K562 (cell line): ENCODE results near the gene EIF4EBP2. TPM values are rescaled to one million over a fixed set of nuclear protein-coding genes. Genes with fewer than 3 reads are reported as not detected.

Source experiments
- ATAC-seq: fragments of 200-7000 bp; cut with Tn5 transposase; 3 replicates; pipeline ENCODE4 v1.9.1; 2020; ENCODE audit warnings: moderate library complexity
- BruUV-seq: library from RNA; stranded (reverse); fragments of 400-500 nt; replicated peaks from 2 replicates; lab custom pipeline; 2021; lab: Mats Ljungman, UMichigan
- CTCF ChIA-PET: fragments of 300-600 bp; formaldehyde crosslinking; extraction: SDS; loops from one replicate; lab custom pipeline; 2021; ENCODE audit warnings: low intra/inter-chr PET ratio; lab: Yijun Ruan, JAX
- POLR2A ChIA-PET: fragments of 300-600, 350-650 bp; sonication (Branson Sonifier 250); formaldehyde crosslinking; extraction: SDS; loops from one replicate; lab custom pipeline; 2021; ENCODE audit warnings: antibody characterized with exemption, inconsistent platforms; lab: Yijun Ruan, JAX
- DNase-seq, 4 experiments: peaks; one replicate each; pipeline versions ENCODE4 v3.0.0 to v3.0.0-alpha.2; 2011 to 2018; ENCODE audit warnings: low spot score in 3 of 4, mixed read lengths in 3 of 4; ENCODE audit errors: extremely low read depth in 1 of 4
- FAIRE-seq: peaks from 2 replicates; lab custom pipeline; 2011; peaks lifted over from hg19 to GRCh38; lab: Jason Lieb, UNC
- H2AFZ ChIP-seq: 2 replicates; pipeline ENCODE4 v1.6.0; 2011; ENCODE audit warnings: low read depth, low read length, control low read depth, inconsistent platforms
- H3K27ac ChIP-seq: fragments of 200-600 bp; 3 replicates; pipeline ENCODE4 v1.8.0; 2011; ENCODE audit warnings: low read depth, mild to moderate bottlenecking, control low read depth, inconsistent platforms, low read length, moderate library complexity, mixed read lengths; ENCODE audit errors: extremely low read depth
- H3K27me3 ChIP-seq, 2 experiments: fragments of 300-600 bp in 1 of 2; 2 replicates in 1 of 2; 3 replicates in 1 of 2; pipeline versions ENCODE4 v1.6.0 to v1.8.0; 2011; ENCODE audit warnings: inconsistent platforms in 2 of 2, low read length in 2 of 2, mild to moderate bottlenecking in 1 of 2, mixed read lengths in 1 of 2, moderate library complexity in 1 of 2; ENCODE audit not compliant: control insufficient read depth in 2 of 2, insufficient read depth in 2 of 2
- H3K36me3 ChIP-seq: fragments of 300-600 bp; 3 replicates; pipeline ENCODE4 v1.8.0; 2011; ENCODE audit warnings: mild to moderate bottlenecking, low read length, inconsistent platforms; ENCODE audit not compliant: control insufficient read depth, insufficient read depth
- H3K4me1 ChIP-seq, 2 experiments: fragments of 200-600 bp in 1 of 2; replicated peaks in 1 of 2; 2 replicates in 1 of 2; 3 replicates in 1 of 2; pipeline versions ENCODE4 v1.5.1 to v1.8.0; 2011; ENCODE audit warnings: inconsistent platforms in 2 of 2, low read length in 2 of 2, mild to moderate bottlenecking in 1 of 2, mixed read lengths in 1 of 2, moderate library complexity in 1 of 2; ENCODE audit not compliant: control insufficient read depth in 2 of 2, insufficient read depth in 2 of 2
- H3K4me2 ChIP-seq: 2 replicates; pipeline ENCODE4 v1.6.1; 2011; ENCODE audit warnings: low read length, control low read depth, inconsistent platforms, mixed read lengths; ENCODE audit not compliant: insufficient read depth
- H3K4me3 ChIP-seq: fragments of 200-600 bp; sonication (generic), shearing (Covaris generic); 2 replicates; pipeline ENCODE4 v1.5.1; 2016; ENCODE audit warnings: control low read depth, inconsistent platforms
- H3K79me2 ChIP-seq: fragments of 200-600 bp; 3 replicates; pipeline ENCODE4 v1.8.0; 2011; ENCODE audit warnings: low read length, inconsistent platforms; ENCODE audit not compliant: control insufficient read depth, insufficient read depth
- H3K9ac ChIP-seq, 2 experiments: 2 replicates each; pipeline versions ENCODE4 v1.6.0 to v1.6.1; 2011; ENCODE audit warnings: low read depth in 2 of 2, low read length in 2 of 2, control low read depth in 1 of 2, inconsistent platforms in 1 of 2, mild to moderate bottlenecking in 1 of 2, mixed read lengths in 1 of 2; ENCODE audit not compliant: insufficient read depth in 1 of 2
- H3K9me1 ChIP-seq: one replicate; pipeline ENCODE4 v1.6.0; 2011; ENCODE audit warnings: inconsistent platforms, mild to moderate bottlenecking, low read length, moderate library complexity; ENCODE audit not compliant: control insufficient read depth, insufficient read depth
- H3K9me3 ChIP-seq: replicated peaks from 2 replicates; pipeline ENCODE4 v1.5.1; 2011; ENCODE audit warnings: low read depth, low read length, inconsistent platforms; ENCODE audit not compliant: control insufficient read depth, insufficient read depth
- H4K20me1 ChIP-seq: replicated peaks from 2 replicates; pipeline ENCODE4 v1.6.1; 2011; ENCODE audit warnings: low read length, inconsistent platforms, mixed read lengths; ENCODE audit not compliant: control insufficient read depth, insufficient read depth
- CAMTA2 ChIP-seq: fragments of 250-450 bp; sonication (Bioruptor Pico); conservative IDR thresholded peaks from 2 replicates; pipeline ENCODE4 v1.5.1; 2022
- CBX2 ChIP-seq: fragments of 200-600 bp; sonication (generic); IDR thresholded peaks from one replicate; pipeline ENCODE4 v1.6.1; 2012; ENCODE audit warnings: mild to moderate bottlenecking, low read length, inconsistent platforms; ENCODE audit not compliant: insufficient read depth, poor library complexity, severe bottlenecking
- CREBBP ChIP-seq: IDR thresholded peaks from one replicate; pipeline ENCODE4 v1.6.1; 2012; ENCODE audit warnings: low read depth, mild to moderate bottlenecking, control low read depth, inconsistent platforms, low read length
- ETS2 ChIP-seq: IDR thresholded peaks from 2 replicates; pipeline ENCODE4 v1.6.1; 2016; ENCODE audit warnings: borderline replicate concordance, missing genetic modification characterization, mild to moderate bottlenecking, moderate library complexity, missing compliant biosample characterization; ENCODE audit not compliant: poor library complexity, severe bottlenecking
- GABPB2 ChIP-seq: fragments of 250-450 bp; sonication (Bioruptor Pico); conservative IDR thresholded peaks from 2 replicates; pipeline ENCODE4 v1.5.1; 2021; ENCODE audit warnings: mild to moderate bottlenecking
- HNRNPUL1 ChIP-seq: fragments of 200-400 bp; formaldehyde crosslinking; IDR thresholded peaks from 2 replicates; pipeline ENCODE4 v1.6.1; 2017; ENCODE audit warnings: low read length
- KDM1A ChIP-seq, 2 experiments: fragments of 450-650 bp; IDR thresholded peaks; 2 replicates each; pipeline ENCODE4 v1.6.1; 2016; ENCODE audit warnings: mild to moderate bottlenecking in 2 of 2
- NFE2 ChIP-seq: IDR thresholded peaks from 2 replicates; pipeline ENCODE4 v1.6.1; 2014; ENCODE audit warnings: antibody characterized with exemption, low read depth
- PCBP2 ChIP-seq: fragments of 200-400 bp; formaldehyde crosslinking; IDR thresholded peaks from 2 replicates; pipeline ENCODE4 v1.6.1; 2018; ENCODE audit warnings: low read length, low read depth, mild to moderate bottlenecking, moderate library complexity; ENCODE audit not compliant: poor library complexity, severe bottlenecking
- PRMT5 ChIP-seq: sonication (generic); formaldehyde crosslinking; IDR thresholded peaks from 2 replicates; pipeline ENCODE4 v1.5.0; 2020; ENCODE audit warnings: missing genetic modification reagents
- RAD21 ChIP-seq, 2 experiments: fragments of 250-450 bp in 1 of 2; fragments of 450-650 bp in 1 of 2; sonication (Bioruptor Pico) in 1 of 2; formaldehyde crosslinking in 1 of 2; IDR thresholded peaks in 1 of 2; conservative IDR thresholded peaks in 1 of 2; 2 replicates each; pipeline versions ENCODE4 v1.4.0 to v1.8.0; 2020 to 2022; ENCODE audit warnings: mild to moderate bottlenecking in 2 of 2, moderate library complexity in 1 of 2
- TAF1 ChIP-seq: IDR thresholded peaks from 2 replicates; pipeline ENCODE4 v1.6.1; 2011; ENCODE audit warnings: mild to moderate bottlenecking, low read length, moderate library complexity; ENCODE audit not compliant: insufficient read depth, control insufficient read depth, severe bottlenecking; ENCODE audit errors: extremely low read depth
- WGBS: fragments of 100-300 bp; shearing (Covaris generic); methylation state at CpG from one replicate; pipeline ENCODE4 v1.1.6; 2016; ENCODE audit warnings: low coverage, mixed read lengths; ENCODE audit not compliant: insufficient coverage; ENCODE audit errors: missing lambda C conversion rate; 5-methylcytosine and 5-hydroxymethylcytosine counted together
- in situ Hi-C: fragments of 300-500 bp; cut with MboI; formaldehyde crosslinking; loops from 4 replicates; pipeline ENCODE4 v1.15.0; 2018; ENCODE audit warnings: inconsistent platforms, mixed read lengths
- intact Hi-C: fragments of 100-400 bp; cut with micrococcal nuclease; formaldehyde crosslinking; loops from 2 replicates; pipeline ENCODE4 v1.14.2; 2022
- polyA plus RNA-seq, 8 experiments: library from polyadenylated mRNA; depleted of rRNA in 4 of 8; stranded (reverse) in 5 of 8; unstranded in 3 of 8; fragments of >200 nt; fragmentation: Nextera tagmentation in 2 of 8; fragmentation: Illumina TruSeq in 1 of 8; extraction: Ambion mirVana in 2 of 8; extraction: Trizol in 1 of 8; gene quantifications; 2 replicates each; pipeline versions ENCODE4 v1.2.1 to v1.2.3, GENCODE V29; 2011 to 2014; ENCODE audit warnings: inconsistent platforms in 1 of 8, missing spikeins in 1 of 8
- total RNA-seq, 7 experiments: library from RNA; depleted of rRNA in 6 of 7; stranded (reverse); fragments of >200 nt in 6 of 7; fragmentation: Illumina TruSeq in 2 of 7; extraction: Trizol in 2 of 7; gene quantifications; 2 replicates each; pipeline versions ENCODE4 v1.2.1 to v1.2.3, GENCODE V29; 2011 to 2021; ENCODE audit warnings: low replicate concordance in 1 of 7
- TF ChIP-seq, protein P1 (sequence below): sonication (generic); formaldehyde crosslinking; IDR thresholded peaks from 2 replicates; pipeline ENCODE4 v1.8.1; 2022; ENCODE audit warnings: missing genetic modification reagents
- TF ChIP-seq, protein P2 (sequence below): fragments of 450-650 bp; conservative IDR thresholded peaks from 2 replicates; pipeline ENCODE4 v1.6.1; 2016; ENCODE audit warnings: missing genetic modification characterization, low read depth, mild to moderate bottlenecking, control low read depth, missing compliant biosample characterization
- TF ChIP-seq, protein P3 (sequence below): sonication (generic); formaldehyde crosslinking; IDR thresholded peaks from 2 replicates; pipeline ENCODE4 v1.8.1; 2023; ENCODE audit warnings: mild to moderate bottlenecking, missing genetic modification reagents

Gene EIF4EBP2
- total and polyA plus RNA-seq, 9 of the 15 experiments (the other 6 are each of a cell fraction or from before 2014, with no cell fraction given), result 16.1 to 67.5 (median 38.3) TPM

DNA sequence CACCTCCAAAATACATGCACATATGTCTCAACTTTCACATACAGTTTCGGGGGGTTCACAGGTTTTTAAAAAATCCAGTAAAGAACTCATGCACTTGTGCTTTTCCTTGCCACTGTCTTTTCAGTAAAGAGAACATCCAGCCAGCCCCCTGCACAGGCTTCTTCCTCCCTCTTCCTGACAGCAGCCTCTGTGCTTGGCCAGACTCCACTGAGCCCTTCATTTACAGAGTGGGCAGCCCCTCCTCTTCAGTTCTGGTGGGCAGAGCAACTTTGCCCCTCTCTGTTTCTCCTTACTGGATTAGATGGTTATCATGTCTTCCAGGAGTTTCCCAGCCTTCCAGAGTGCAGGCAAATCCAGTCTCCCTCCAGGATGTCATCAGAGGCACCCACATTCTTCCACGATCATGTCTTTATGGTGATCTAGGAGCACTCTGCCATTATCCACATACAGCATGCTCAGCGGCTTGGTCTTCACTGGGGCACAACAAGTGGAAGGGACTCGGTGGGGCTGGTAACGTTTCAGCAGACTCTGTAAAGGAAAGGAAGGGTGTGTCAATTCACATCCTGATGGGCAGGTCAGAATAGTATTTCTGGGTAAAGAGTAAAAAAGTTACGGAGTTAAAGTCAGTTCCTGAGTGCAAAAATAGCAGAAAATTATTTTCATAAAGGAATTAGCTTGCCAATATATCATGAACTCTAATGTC lies 28.8 kb downstream of the EIF4EBP2 start:
- in situ Hi-C loops (no loop called here), intact Hi-C loops (no loop called here)
- Histone ChIP-seq H3K27ac (no peak overlapping the region), H3K4me1 (no peaks in the 10 kb centered on the region), H4K20me1 (no peaks in the 10 kb centered on the region), H3K9me3 (no peaks in the 10 kb centered on the region), H3K9ac (no peak overlapping the region; a peak in 1 of 4 replicates), H3K9me1 (no peaks in the 10 kb centered on the region), H3K4me2 (no peak overlapping the region), H3K79me2 (no peaks in the 10 kb centered on the region), H3K4me3 (no peak overlapping the region), H2AFZ (no peak overlapping the region), H3K36me3 (peaks cover 12% of the 10 kb centered on the region; the same call in 2 of the 3 replicates), H3K27me3 (peaks cover 10 to 19% of the 10 kb centered on the region in 2 experiments; a peak in 4 of 5 replicates)
- TF ChIP-seq PCBP2, result no peak
- TF ChIP-seq RAD21 (CRISPR knock-in tag; conservative IDR thresholded peaks at IDR 0.05 in 1 of 2, IDR thresholded peaks at IDR 0.05 in 1 of 2), result no peak
- no peak for TF ChIP-seq NFE2
- TF ChIP-seq, protein P1, sequence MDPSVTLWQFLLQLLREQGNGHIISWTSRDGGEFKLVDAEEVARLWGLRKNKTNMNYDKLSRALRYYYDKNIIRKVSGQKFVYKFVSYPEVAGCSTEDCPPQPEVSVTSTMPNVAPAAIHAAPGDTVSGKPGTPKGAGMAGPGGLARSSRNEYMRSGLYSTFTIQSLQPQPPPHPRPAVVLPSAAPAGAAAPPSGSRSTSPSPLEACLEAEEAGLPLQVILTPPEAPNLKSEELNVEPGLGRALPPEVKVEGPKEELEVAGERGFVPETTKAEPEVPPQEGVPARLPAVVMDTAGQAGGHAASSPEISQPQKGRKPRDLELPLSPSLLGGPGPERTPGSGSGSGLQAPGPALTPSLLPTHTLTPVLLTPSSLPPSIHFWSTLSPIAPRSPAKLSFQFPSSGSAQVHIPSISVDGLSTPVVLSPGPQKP (CRISPR knock-in tag), result no peak
- TF ChIP-seq CBX2, result no peak
- TF ChIP-seq PRMT5, result no peak
- TF ChIP-seq GABPB2 (CRISPR knock-in tag), result no peak
- no peak for TF ChIP-seq TAF1
- TF ChIP-seq, protein P2, sequence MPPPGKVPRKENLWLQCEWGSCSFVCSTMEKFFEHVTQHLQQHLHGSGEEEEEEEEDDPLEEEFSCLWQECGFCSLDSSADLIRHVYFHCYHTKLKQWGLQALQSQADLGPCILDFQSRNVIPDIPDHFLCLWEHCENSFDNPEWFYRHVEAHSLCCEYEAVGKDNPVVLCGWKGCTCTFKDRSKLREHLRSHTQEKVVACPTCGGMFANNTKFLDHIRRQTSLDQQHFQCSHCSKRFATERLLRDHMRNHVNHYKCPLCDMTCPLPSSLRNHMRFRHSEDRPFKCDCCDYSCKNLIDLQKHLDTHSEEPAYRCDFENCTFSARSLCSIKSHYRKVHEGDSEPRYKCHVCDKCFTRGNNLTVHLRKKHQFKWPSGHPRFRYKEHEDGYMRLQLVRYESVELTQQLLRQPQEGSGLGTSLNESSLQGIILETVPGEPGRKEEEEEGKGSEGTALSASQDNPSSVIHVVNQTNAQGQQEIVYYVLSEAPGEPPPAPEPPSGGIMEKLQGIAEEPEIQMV, result no peak
- TF ChIP-seq KDM1A (IDR thresholded peaks at IDR 0.05), result no peak
- no peak for TF ChIP-seq HNRNPUL1
- TF ChIP-seq CAMTA2 (CRISPR knock-in tag), result no peak
- no peak for TF ChIP-seq ETS2 (tag)
- no peak for TF ChIP-seq CREBBP
- TF ChIP-seq, protein P3, sequence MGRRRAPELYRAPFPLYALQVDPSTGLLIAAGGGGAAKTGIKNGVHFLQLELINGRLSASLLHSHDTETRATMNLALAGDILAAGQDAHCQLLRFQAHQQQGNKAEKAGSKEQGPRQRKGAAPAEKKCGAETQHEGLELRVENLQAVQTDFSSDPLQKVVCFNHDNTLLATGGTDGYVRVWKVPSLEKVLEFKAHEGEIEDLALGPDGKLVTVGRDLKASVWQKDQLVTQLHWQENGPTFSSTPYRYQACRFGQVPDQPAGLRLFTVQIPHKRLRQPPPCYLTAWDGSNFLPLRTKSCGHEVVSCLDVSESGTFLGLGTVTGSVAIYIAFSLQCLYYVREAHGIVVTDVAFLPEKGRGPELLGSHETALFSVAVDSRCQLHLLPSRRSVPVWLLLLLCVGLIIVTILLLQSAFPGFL (CRISPR knock-in tag), result no peak
- no peak for FAIRE-seq
- POLR2A ChIA-PET, result interaction anchor here (1.0 to 2.4 kb wide), 4 partner anchors 11 to 199 kb away, joined by 3 to 11 read pairs (median 6); partner anchors contain the start of gene PPA1
- 22% methylated on average over 6 of the region's 6 CpGs for WGBS
- no peak for DNase-seq
- ATAC-seq, result no peak
- BruUV-seq, result no TSS peak
- CTCF ChIA-PET, result no interaction called here
